Duodenal mucosa (tissue), 2 donors: ENCODE data around the gene BUB1B.

Source experiments
- H3K27ac ChIP-seq: one replicate; pipeline ENCODE4 v1.7.0; 2013; ENCODE audit warnings: low read depth, low read length
- H3K27me3 ChIP-seq, 2 donors: one replicate each; pipeline ENCODE4 v1.7.0; 2013; ENCODE audit warnings: low read length in 2 of 2, control low read depth in 1 of 2; ENCODE audit not compliant: insufficient read depth in 2 of 2, control insufficient read depth in 1 of 2
- H3K36me3 ChIP-seq, 2 donors: one replicate each; pipeline ENCODE4 v1.7.0; 2013; ENCODE audit warnings: low read length in 2 of 2, control low read depth in 1 of 2; ENCODE audit not compliant: insufficient read depth in 2 of 2, control insufficient read depth in 1 of 2
- H3K4me1 ChIP-seq, 2 donors: one replicate each; pipeline ENCODE4 v1.7.0; 2013; ENCODE audit warnings: low read length in 2 of 2, control low read depth in 1 of 2; ENCODE audit not compliant: insufficient read depth in 2 of 2, control insufficient read depth in 1 of 2
- H3K4me3 ChIP-seq, 2 donors: one replicate each; pipeline ENCODE4 v1.7.0; 2013; ENCODE audit warnings: low read length in 2 of 2, low read depth in 1 of 2
- H3K9ac ChIP-seq, 2 donors: one replicate each; pipeline ENCODE4 v1.7.0; 2013; ENCODE audit warnings: low read length in 2 of 2, low read depth in 1 of 2
- H3K9me3 ChIP-seq, 2 donors: one replicate each; pipeline ENCODE4 v1.7.0; 2013; ENCODE audit warnings: low read length in 2 of 2, control low read depth in 1 of 2; ENCODE audit not compliant: control insufficient read depth in 1 of 2

BUB1B gene

DNA sequence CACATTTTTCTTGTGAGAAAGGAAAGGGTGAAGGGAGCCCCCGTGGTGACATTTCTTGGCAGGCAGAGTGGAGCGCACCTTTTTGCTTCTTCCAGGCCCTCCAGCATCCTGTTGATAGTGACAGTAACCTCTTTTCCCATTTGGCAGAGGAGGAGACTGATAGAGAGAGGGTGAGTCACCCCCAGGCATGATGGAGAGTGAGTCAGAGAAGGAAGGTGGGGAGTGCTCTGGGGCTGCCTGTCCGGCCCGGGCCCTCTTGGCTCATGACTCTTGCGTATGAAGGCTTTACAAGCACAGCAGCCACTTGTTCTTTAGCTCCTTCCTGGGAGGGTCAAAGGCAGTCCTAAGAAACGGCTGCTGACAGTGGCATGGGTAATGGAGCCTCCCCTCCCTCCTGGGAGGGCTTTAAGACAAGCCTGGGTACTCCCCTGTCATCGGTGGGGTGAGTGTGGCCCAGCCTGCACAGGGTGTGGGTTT, 106.0 kb downstream of the BUB1B start:
- H3K27me3 ChIP-seq, result no peaks in the 10 kb centered on the region
- no peaks in the 10 kb centered on the region for H3K36me3 ChIP-seq
- no peaks in the 10 kb centered on the region for H3K4me1 ChIP-seq
- no peak overlapping the region for H3K9ac ChIP-seq
- H3K27ac ChIP-seq, result no peak overlapping the region
- H3K4me3 ChIP-seq, result no peak overlapping the region
- no peaks in the 10 kb centered on the region for H3K9me3 ChIP-seq

GRCh38 chr15:40267670-40268069, 106.8 kb downstream of the BUB1B start:
- no peak overlapping the region for H3K4me3 ChIP-seq
- H3K36me3 ChIP-seq, result no peaks in the 10 kb centered on the region
- no peaks in the 10 kb centered on the region for H3K9me3 ChIP-seq
- H3K4me1 ChIP-seq, result no peaks in the 10 kb centered on the region
- H3K27ac ChIP-seq, result no peak overlapping the region
- H3K27me3 ChIP-seq, result no peaks in the 10 kb centered on the region
- no peak overlapping the region for H3K9ac ChIP-seq

- Histone ChIP-seq H3K27me3 (no peaks in the 10 kb centered on the region), H3K36me3 (no peaks in the 10 kb centered on the region), H3K4me1 (no peaks in the 10 kb centered on the region), H3K9ac (no peak overlapping the region), H3K9me3 (no peaks in the 10 kb centered on the region), H3K4me3 (no peak overlapping the region), H3K27ac (no peak overlapping the region)
Observed at GRCh38 chr15:40269604-40270003, 108.7 kb downstream of the BUB1B start.

GRCh38 chr15:40270246-40270995, 109.6 kb downstream of the BUB1B start:
- Histone ChIP-seq H3K9me3 (no peaks in the 10 kb centered on the region), H3K27ac (no peak overlapping the region), H3K4me1 (no peaks in the 10 kb centered on the region), H3K9ac (no peak overlapping the region), H3K36me3 (no peaks in the 10 kb centered on the region), H3K27me3 (no peaks in the 10 kb centered on the region), H3K4me3 (no peak overlapping the region)
